IMR-90 (cell line): Measurements from ENCODE around the gene SLC9A9. TPM values are rescaled to one million over a fixed set of nuclear protein-coding genes. Genes with fewer than 3 reads are reported as not detected.

ENCODE experiments used
- ATAC-seq: fragments of 200-7000 bp; cut with Tn5 transposase; 2 replicates; pipeline ENCODE4 v1.9.1; 2020; ENCODE audit warnings: low read depth, mild to moderate bottlenecking, moderate library complexity
- BruUV-seq: library from RNA; stranded (reverse); fragments of 400-500 nt; replicated peaks from 2 replicates; lab custom pipeline; 2021; lab: Mats Ljungman, UMichigan
- CTCF ChIA-PET: fragments of 300-600 bp; formaldehyde crosslinking; extraction: SDS; loops from one replicate; lab custom pipeline; 2021; ENCODE audit warnings: antibody characterized with exemption; lab: Yijun Ruan, JAX
- POLR2A ChIA-PET: fragments of 300-600 bp; sonication (Branson Sonifier 250); formaldehyde crosslinking; loops from one replicate; lab custom pipeline; 2022; ENCODE audit warnings: antibody characterized with exemption; ENCODE audit not compliant: unreplicated experiment; lab: Charles Lee
- DNase-seq: peaks from one replicate; pipeline ENCODE4 v3.0.0; 2013
- H2AFZ ChIP-seq: replicated peaks from 2 replicates; pipeline ENCODE3; 2013; ENCODE audit warnings: low read length, mild to moderate bottlenecking; ENCODE audit not compliant: poor library complexity
- H2AK5ac ChIP-seq: 2 replicates; pipeline ENCODE4 v1.6.1; 2013; ENCODE audit warnings: low read depth, low read length, inconsistent platforms
- H2AK9ac ChIP-seq: replicated peaks from 2 replicates; pipeline ENCODE3; 2013; ENCODE audit warnings: mild to moderate bottlenecking, low read depth, low read length, moderate library complexity; ENCODE audit not compliant: poor library complexity
- H2BK120ac ChIP-seq: 2 replicates; pipeline ENCODE4 v1.6.1; 2013; ENCODE audit warnings: low read depth, low read length, inconsistent platforms
- H2BK15ac ChIP-seq: 3 replicates; pipeline ENCODE4 v1.6.1; 2013; ENCODE audit warnings: low read depth, low read length, inconsistent platforms
- H2BK20ac ChIP-seq: 2 replicates; pipeline ENCODE4 v1.6.1; 2013; ENCODE audit warnings: low read depth, mild to moderate bottlenecking, inconsistent platforms, low read length, moderate library complexity
- H2BK5ac ChIP-seq: 2 replicates; pipeline ENCODE4 v1.6.1; 2013; ENCODE audit warnings: mild to moderate bottlenecking, low read depth, low read length, inconsistent platforms; ENCODE audit not compliant: poor library complexity, severe bottlenecking
- H3K14ac ChIP-seq: replicated peaks from 2 replicates; pipeline ENCODE4 v1.6.1; 2013; ENCODE audit warnings: low read depth, low read length, inconsistent platforms
- H3K18ac ChIP-seq: 2 replicates; pipeline ENCODE4 v1.6.1; 2013; ENCODE audit warnings: low read depth, low read length, control low read depth
- H3K23ac ChIP-seq: 2 replicates; pipeline ENCODE4 v1.6.1; 2013; ENCODE audit warnings: low read depth, low read length, inconsistent platforms
- H3K27ac ChIP-seq: 2 replicates; pipeline ENCODE4 v1.5.1; 2013; ENCODE audit warnings: mild to moderate bottlenecking, control low read depth, low read length; ENCODE audit not compliant: insufficient read depth
- H3K27me3 ChIP-seq: 2 replicates; pipeline ENCODE4 v1.6.1; 2013; ENCODE audit warnings: low read length; ENCODE audit not compliant: control insufficient read depth, insufficient read depth
- H3K36me3 ChIP-seq: 2 replicates; pipeline ENCODE4 v1.6.1; 2013; ENCODE audit warnings: low read length, mixed read lengths; ENCODE audit not compliant: control insufficient read depth, insufficient read depth
- H3K4ac ChIP-seq: 2 replicates; pipeline ENCODE4 v1.6.1; 2013; ENCODE audit warnings: low read depth, low read length, inconsistent platforms
- H3K4me1 ChIP-seq: 2 replicates; pipeline ENCODE4 v1.6.1; 2013; ENCODE audit warnings: low read length, mixed read lengths; ENCODE audit not compliant: control insufficient read depth, insufficient read depth
- H3K4me2 ChIP-seq: 2 replicates; pipeline ENCODE4 v1.6.1; 2013; ENCODE audit warnings: low read depth, mild to moderate bottlenecking, control low read depth, low read length, moderate library complexity
- H3K4me3 ChIP-seq: 2 replicates; pipeline ENCODE4 v1.5.1; 2013; ENCODE audit warnings: low read depth, mild to moderate bottlenecking, control low read depth, low read length, moderate library complexity; ENCODE audit not compliant: insufficient read depth
- H3K56ac ChIP-seq: 2 replicates; pipeline ENCODE4 v1.6.1; 2013; ENCODE audit warnings: low read length, inconsistent platforms; ENCODE audit not compliant: insufficient read depth; ENCODE audit errors: extremely low read depth
- H3K79me1 ChIP-seq, 2 experiments: 2 replicates each; pipeline ENCODE4 v1.6.1; 2013; ENCODE audit warnings: low read length in 2 of 2, inconsistent platforms in 1 of 2, low read depth in 1 of 2
- H3K9ac ChIP-seq: 2 replicates; pipeline ENCODE4 v1.6.1; 2013; ENCODE audit warnings: low read depth, low read length, control low read depth
- H3K9me1 ChIP-seq: 2 replicates; pipeline ENCODE4 v1.6.1; 2013; ENCODE audit warnings: low read length, inconsistent platforms; ENCODE audit not compliant: insufficient read depth
- H3K9me3 ChIP-seq: 2 replicates; pipeline ENCODE4 v1.6.1; 2013; ENCODE audit warnings: low read length; ENCODE audit not compliant: control insufficient read depth, insufficient read depth
- H4K20me1 ChIP-seq: 2 replicates; pipeline ENCODE4 v1.6.1; 2013; ENCODE audit warnings: low read length, inconsistent platforms; ENCODE audit not compliant: insufficient read depth
- H4K5ac ChIP-seq: 2 replicates; pipeline ENCODE4 v1.6.1; 2013; ENCODE audit warnings: mild to moderate bottlenecking, low read depth, low read length, control low read depth
- H4K8ac ChIP-seq, 2 experiments: 2 replicates each; pipeline ENCODE4 v1.6.1; 2013; ENCODE audit warnings: low read depth in 2 of 2, low read length in 2 of 2, control low read depth in 1 of 2, inconsistent platforms in 1 of 2
- H4K91ac ChIP-seq: 2 replicates; pipeline ENCODE4 v1.6.1; 2013; ENCODE audit warnings: low read depth, low read length, inconsistent platforms; ENCODE audit not compliant: insufficient read depth
- MAZ ChIP-seq: IDR thresholded peaks from 2 replicates; pipeline ENCODE4 v1.6.1; 2012; ENCODE audit warnings: low read depth, mild to moderate bottlenecking, low read length, improper control_type of control experiment, moderate library complexity, borderline replicate concordance
- POLR2A ChIP-seq: IDR thresholded peaks from 2 replicates; pipeline ENCODE4 v1.6.1; 2012; ENCODE audit warnings: mild to moderate bottlenecking, low read depth, low read length
- WGBS, 2 experiments: methylation state at CpG; one replicate each; pipeline versions ENCODE4 v1.1.5 to v1.1.7; 2013; ENCODE audit warnings: missing lambda C conversion rate in 2 of 2; ENCODE audit not compliant: insufficient read length in 1 of 2; ENCODE audit errors: extremely low coverage in 2 of 2; 5-methylcytosine and 5-hydroxymethylcytosine counted together
- dilution Hi-C: fragments of 300-500 bp; cut with HindIII; formaldehyde crosslinking; loops from one replicate; pipeline ENCODE4 v1.14.3; 2018; ENCODE audit warnings: low sequenced_read_pairs; ENCODE audit not compliant: unreplicated experiment
- in situ Hi-C: fragments of 300-500 bp; cut with MboI; formaldehyde crosslinking; loops from 3 replicates; pipeline ENCODE4 v1.14.3; 2019; ENCODE audit warnings: low sequenced_read_pairs, inconsistent platforms, mixed read lengths
- intact Hi-C: fragments of 100-400 bp; cut with micrococcal nuclease; formaldehyde crosslinking; loops from 2 replicates; pipeline ENCODE4 v1.10.0; 2022
- polyA plus RNA-seq, 3 experiments: library from polyadenylated mRNA; depleted of rRNA; stranded (reverse); fragments of >200 nt; gene quantifications; 2 replicates each; pipeline ENCODE4 v1.2.3, GENCODE V29; 2012; ENCODE audit warnings: low replicate concordance in 1 of 3
- total RNA-seq: library from RNA; depleted of rRNA; stranded (reverse); fragments of >200 nt; gene quantifications from 2 replicates; pipeline ENCODE4 v1.2.3, GENCODE V29; 2012

The SLC9A9 gene
- total and polyA plus RNA-seq, 2 of the 4 experiments (the other 2 are of a cell fraction) = 1.4 to 2.3 TPM

DNA sequence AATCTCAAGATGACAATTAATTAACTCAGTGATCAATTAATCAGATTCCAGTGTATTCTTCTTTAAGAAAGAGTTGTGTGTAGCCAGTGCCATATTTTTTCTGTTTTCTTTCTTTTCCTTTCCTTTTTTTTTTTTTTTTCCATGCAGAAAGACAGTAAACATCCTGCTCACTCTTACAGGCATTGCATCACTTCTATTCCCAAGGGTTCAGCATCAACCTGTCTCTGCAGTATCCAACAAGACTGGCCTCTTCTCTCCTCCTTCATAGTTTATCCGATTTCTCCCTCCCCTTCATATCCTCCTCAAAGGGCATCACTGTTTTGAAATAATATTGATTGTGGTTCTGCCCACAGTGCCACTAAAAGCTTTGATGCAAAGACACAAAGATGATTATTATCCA, 17.0 kb upstream of the SLC9A9 start:
- no peak overlapping the region for H4K5ac ChIP-seq
- H4K20me1 ChIP-seq = no peaks in the 10 kb centered on the region
- no TSS peak for BruUV-seq
- ATAC-seq = no peak
- in situ Hi-C loops (no loop called here), dilution Hi-C loops (no loop called here), intact Hi-C loops (no loop called here)
- no peaks in the 10 kb centered on the region for H3K36me3 ChIP-seq
- DNase-seq = peak; percentile 3
- H2BK5ac ChIP-seq = no peak overlapping the region
- H3K23ac ChIP-seq = no peak overlapping the region
- no peak overlapping the region for H3K4me3 ChIP-seq
- no peak overlapping the region for H3K4ac ChIP-seq
- no peak overlapping the region for H2AFZ ChIP-seq
- no peaks in the 10 kb centered on the region for H3K4me1 ChIP-seq
- no peak overlapping the region for H4K8ac ChIP-seq
- H2AK9ac ChIP-seq = no peak overlapping the region
- no peaks in the 10 kb centered on the region for H3K9me1 ChIP-seq
- H4K91ac ChIP-seq = no peak overlapping the region
- no peak overlapping the region for H3K56ac ChIP-seq
- no peak overlapping the region for H2BK15ac ChIP-seq
- no peaks in the 10 kb centered on the region for H3K9me3 ChIP-seq
- H2AK5ac ChIP-seq = no peak overlapping the region
- ChIA-PET POLR2A (no interaction called here), CTCF (no interaction called here)
- no peak overlapping the region for H2BK20ac ChIP-seq
- no peak overlapping the region for H3K4me2 ChIP-seq
- H2BK120ac ChIP-seq = no peak overlapping the region
- no peak overlapping the region for H3K27ac ChIP-seq
- TF ChIP-seq MAZ (no peak), POLR2A (no peak)
- no peak overlapping the region for H3K18ac ChIP-seq
- H3K27me3 ChIP-seq = no peaks in the 10 kb centered on the region
- no peak overlapping the region for H3K9ac ChIP-seq
- H3K14ac ChIP-seq = no peak overlapping the region
- H3K79me1 ChIP-seq = no peaks in the 10 kb centered on the region
- WGBS, 2 experiments = no CpG with 5 or more reads among the region's 1 CpG
